ENCODE data around the gene ADCY1. TPM values are rescaled to one million over a fixed set of nuclear protein-coding genes. Genes with fewer than 3 reads are reported as not detected.

Gene ADCY1
- total and polyA plus RNA-seq, 2 donors (not counting 3 experiments of a cell fraction or from before 2014, with no cell fraction given): 0.52 to 1.6 TPM

DNA sequence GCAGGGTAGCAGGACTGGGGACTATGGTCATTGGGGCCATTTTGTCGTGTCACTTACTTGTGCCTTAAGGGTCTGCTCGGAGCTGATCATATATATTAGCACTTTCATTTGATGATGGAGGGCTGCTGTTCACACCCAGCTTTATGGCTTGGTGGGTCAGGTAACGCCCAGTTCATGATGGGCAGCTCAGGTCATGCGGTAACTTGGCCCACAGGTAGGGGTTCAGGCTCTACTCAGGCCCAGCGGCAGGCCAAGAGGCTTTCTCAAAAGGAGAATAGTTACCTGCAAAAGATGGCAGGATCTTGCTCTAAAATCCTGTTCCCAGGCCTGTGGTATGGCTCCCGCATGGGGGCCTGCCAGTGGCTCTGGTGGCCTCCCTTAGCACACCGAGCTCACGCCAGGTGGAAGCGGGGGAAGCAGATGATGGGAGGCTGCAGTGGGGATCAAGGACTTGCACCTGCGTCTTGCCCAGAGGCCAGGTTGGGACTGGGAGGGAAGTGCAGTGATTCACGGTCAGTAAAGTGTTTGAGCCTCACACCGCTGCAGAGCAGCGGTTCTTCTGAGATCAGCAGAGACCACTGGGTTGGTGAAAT lies 109.5 kb downstream of the ADCY1 start:
- dilution Hi-C loops (cut with MboI; ENCODE audit: extremely low pct_ligation_motif_present, low sequenced_read_pairs): no loop called here
- no peak for DNase-seq (ENCODE audit: low read depth, low spot score)
- ChIA-PET CTCF (no interaction called here), POLR2A (no interaction called here)
- intact Hi-C loops (cut with micrococcal nuclease): no loop called here
- no peaks in the 10 kb centered on the region for H3K4me1 ChIP-seq (ENCODE audit: control insufficient read depth, extremely low read depth, insufficient read depth, low read length)
- no peak overlapping the region for H2AFZ ChIP-seq (ENCODE audit: low read depth, low read length)
- no peak overlapping the region for H3K4me2 ChIP-seq (ENCODE audit: insufficient read depth, low read length)
- H3K4me3 ChIP-seq (replicated peaks in 1 of 3; ENCODE audit: insufficient read depth in 1 of 3, low read depth in 1 of 3, low read length in 3 of 3): no peak overlapping the region
- FAIRE-seq: no peak
- BruUV-seq (replicated peaks): no TSS peak
- no peak overlapping the region for H3K9ac ChIP-seq (replicated peaks; ENCODE audit: extremely low read depth, insufficient read depth, low read length)
- H3K9me3 ChIP-seq (replicated peaks; ENCODE audit: control insufficient read depth, insufficient read depth, low read length): no peaks in the 10 kb centered on the region
- H3K79me2 ChIP-seq (ENCODE audit: control insufficient read depth, insufficient read depth, low read length): no peaks in the 10 kb centered on the region
- no peaks in the 10 kb centered on the region for H3K36me3 ChIP-seq (ENCODE audit: control insufficient read depth in 2 of 2, extremely low read depth in 1 of 2, insufficient read depth in 2 of 2, low read length in 2 of 2)
- TF ChIP-seq POLR2A (IDR thresholded peaks at IDR 0.05; ENCODE audit: low read depth, low read length) (no peak), POLR2AphosphoS5 (IDR thresholded peaks at IDR 0.05; ENCODE audit: insufficient read depth, low read depth, low read length) (no peak), MYC (IDR thresholded peaks at IDR 0.05; ENCODE audit: low read depth, low read length) (no peak), GATA2 (IDR thresholded peaks at IDR 0.05; ENCODE audit: insufficient read depth, insufficient read length, low read depth, low read length) (no peak), FOS (IDR thresholded peaks at IDR 0.05; ENCODE audit: borderline replicate concordance, insufficient read depth, low read length) (no peak), EZH2 (IDR thresholded peaks at IDR 0.05; ENCODE audit: borderline replicate concordance, low read depth, low read length, severe bottlenecking) (no peak), JUN (IDR thresholded peaks at IDR 0.05; ENCODE audit: borderline replicate concordance, insufficient read depth, insufficient read length, low read depth) (no peak)
- TF ChIP-seq, protein P1, sequence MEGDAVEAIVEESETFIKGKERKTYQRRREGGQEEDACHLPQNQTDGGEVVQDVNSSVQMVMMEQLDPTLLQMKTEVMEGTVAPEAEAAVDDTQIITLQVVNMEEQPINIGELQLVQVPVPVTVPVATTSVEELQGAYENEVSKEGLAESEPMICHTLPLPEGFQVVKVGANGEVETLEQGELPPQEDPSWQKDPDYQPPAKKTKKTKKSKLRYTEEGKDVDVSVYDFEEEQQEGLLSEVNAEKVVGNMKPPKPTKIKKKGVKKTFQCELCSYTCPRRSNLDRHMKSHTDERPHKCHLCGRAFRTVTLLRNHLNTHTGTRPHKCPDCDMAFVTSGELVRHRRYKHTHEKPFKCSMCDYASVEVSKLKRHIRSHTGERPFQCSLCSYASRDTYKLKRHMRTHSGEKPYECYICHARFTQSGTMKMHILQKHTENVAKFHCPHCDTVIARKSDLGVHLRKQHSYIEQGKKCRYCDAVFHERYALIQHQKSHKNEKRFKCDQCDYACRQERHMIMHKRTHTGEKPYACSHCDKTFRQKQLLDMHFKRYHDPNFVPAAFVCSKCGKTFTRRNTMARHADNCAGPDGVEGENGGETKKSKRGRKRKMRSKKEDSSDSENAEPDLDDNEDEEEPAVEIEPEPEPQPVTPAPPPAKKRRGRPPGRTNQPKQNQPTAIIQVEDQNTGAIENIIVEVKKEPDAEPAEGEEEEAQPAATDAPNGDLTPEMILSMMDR (IDR thresholded peaks at IDR 0.05; ENCODE audit: extremely low read depth in 1 of 2, insufficient read depth in 1 of 2, low read depth in 1 of 2, low read length in 2 of 2): no peak
- TF ChIP-seq, protein P2, sequence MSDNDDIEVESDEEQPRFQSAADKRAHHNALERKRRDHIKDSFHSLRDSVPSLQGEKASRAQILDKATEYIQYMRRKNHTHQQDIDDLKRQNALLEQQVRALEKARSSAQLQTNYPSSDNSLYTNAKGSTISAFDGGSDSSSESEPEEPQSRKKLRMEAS (IDR thresholded peaks at IDR 0.05; ENCODE audit: insufficient read depth, insufficient read length): no peak
- H3K27me3 ChIP-seq (ENCODE audit: control insufficient read depth in 2 of 2, insufficient read depth in 2 of 2, low read length in 2 of 2): no peaks in the 10 kb centered on the region
- no peaks in the 10 kb centered on the region for H3K9me1 ChIP-seq (replicated peaks; ENCODE audit: control insufficient read depth, extremely low read depth, insufficient read depth, low read length)
- no peaks in the 10 kb centered on the region for H4K20me1 ChIP-seq (replicated peaks; ENCODE audit: control insufficient read depth, extremely low read depth, insufficient read depth, low read length)
- no peak overlapping the region for H3K27ac ChIP-seq (ENCODE audit: insufficient read depth, low read depth, low read length)

Data from endothelial cell of umbilical vein (primary cell).